MCF 10A (cell line): ENCODE measurements around the gene NFATC3. TPM values are rescaled to one million over a fixed set of nuclear protein-coding genes. Genes with fewer than 3 reads are reported as not detected.
A peak's percentile ranks its signal among the peaks of the same experiment; 100 is the strongest.

Experiments
- BruUV-seq: library from RNA; stranded (reverse); fragments of 400-500 nt; replicated peaks from 2 replicates; lab custom pipeline; 2021; lab: Mats Ljungman, UMichigan
- CTCF ChIA-PET: fragments of 300-600 bp; sonication (Branson Sonifier 250); formaldehyde crosslinking; extraction: SDS; loops from one replicate; lab custom pipeline; 2021; ENCODE audit warnings: antibody characterized with exemption, inconsistent platforms; lab: Yijun Ruan, JAX
- POLR2A ChIA-PET: fragments of 300-600, 350-650 bp; sonication (Branson Sonifier 250); formaldehyde crosslinking; extraction: SDS; loops from one replicate; lab custom pipeline; 2020; ENCODE audit warnings: antibody characterized with exemption, inconsistent platforms; lab: Yijun Ruan, JAX
- DNase-seq: peaks from one replicate; pipeline ENCODE4 v3.0.0-alpha.2; 2018; ENCODE audit not compliant: unreplicated experiment
- H3K27ac Mint-ChIP-seq: one replicate; pipeline ENCODE4 v1.8.0; 2022; ENCODE audit warnings: mild to moderate bottlenecking, low read depth, mixed read lengths; ENCODE audit not compliant: unreplicated experiment
- H3K27me3 Mint-ChIP-seq: one replicate; pipeline ENCODE4 v1.8.0; 2022; ENCODE audit warnings: mixed read lengths; ENCODE audit not compliant: insufficient read depth, unreplicated experiment
- H3K36me3 Mint-ChIP-seq: one replicate; pipeline ENCODE4 v1.8.0; 2022; ENCODE audit warnings: mild to moderate bottlenecking, moderate library complexity, mixed read lengths; ENCODE audit not compliant: insufficient read depth, unreplicated experiment
- H3K4me1 Mint-ChIP-seq: one replicate; pipeline ENCODE4 v1.8.0; 2022; ENCODE audit warnings: mixed read lengths; ENCODE audit not compliant: insufficient read depth, unreplicated experiment
- H3K4me3 Mint-ChIP-seq: one replicate; pipeline ENCODE4 v1.8.0; 2022; ENCODE audit warnings: mild to moderate bottlenecking, moderate library complexity, mixed read lengths; ENCODE audit not compliant: unreplicated experiment
- H3K9me3 Mint-ChIP-seq: one replicate; pipeline ENCODE4 v1.8.0; 2022; ENCODE audit warnings: mixed read lengths; ENCODE audit not compliant: unreplicated experiment
- intact Hi-C: fragments of 100-400 bp; cut with micrococcal nuclease; formaldehyde crosslinking; loops from 2 replicates; pipeline ENCODE4 v1.14.1; 2022
- total RNA-seq: library from RNA; stranded (reverse); gene quantifications from 2 replicates; pipeline ENCODE4 v1.2.3, GENCODE V29; 2022
- TF ChIP-seq, protein P1 (sequence below): fragments of 200-600 bp; IDR thresholded peaks from one replicate; pipeline ENCODE4 v1.8.0; 2022; ENCODE audit warnings: antibody characterized with exemption, mild to moderate bottlenecking; ENCODE audit not compliant: unreplicated experiment

Gene NFATC3
- total RNA-seq, 1 experiment from 2014 or later = 24.1 TPM

DNA sequence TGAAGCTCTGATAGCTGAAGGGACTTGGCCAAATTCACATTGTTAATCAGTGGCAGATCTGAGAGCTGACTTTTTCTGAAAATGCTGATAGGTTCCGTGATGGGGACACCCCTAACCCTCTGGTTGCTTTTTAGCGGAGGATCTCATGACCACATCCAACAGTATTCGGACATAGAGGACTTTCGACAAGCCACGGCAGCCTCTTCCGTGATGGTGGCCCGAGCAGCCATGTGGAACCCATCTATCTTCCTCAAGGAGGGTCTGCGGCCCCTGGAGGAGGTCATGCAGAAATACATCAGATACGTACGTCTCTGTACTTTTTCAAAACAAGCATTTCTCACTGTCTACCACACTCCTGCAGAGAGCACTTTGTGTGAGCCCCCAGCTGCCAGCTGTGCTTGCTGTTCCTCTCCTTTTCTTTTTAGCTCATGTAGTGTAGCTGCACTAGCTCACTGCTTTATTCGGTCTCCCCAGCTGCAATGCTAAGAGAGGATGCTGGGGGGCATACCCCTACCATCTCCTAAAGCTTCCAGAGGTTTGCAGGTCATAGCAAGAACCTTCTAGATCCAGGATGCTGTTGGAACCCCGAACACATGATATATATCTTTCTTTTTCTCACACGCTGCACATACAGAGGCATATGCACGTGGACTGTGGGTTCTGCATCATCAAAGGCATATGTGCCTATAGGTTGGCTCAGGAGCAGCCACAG lies 14.2 kb upstream of the NFATC3 start:
- CTCF ChIA-PET = interaction anchor here (0.6 to 1.8 kb wide), 9 partner anchors 10 to 551 kb away, joined by 3 to 12 read pairs (median 3); partner anchors contain the start of genes NFATC3 and SLC7A6
- peaks cover 5% of the 10 kb centered on the region for H3K4me1 Mint-ChIP-seq
- peaks cover 43% of the 10 kb centered on the region for H3K36me3 Mint-ChIP-seq
- H3K4me3 Mint-ChIP-seq = no peak overlapping the region
- POLR2A ChIA-PET = interaction anchor here (0.8 to 8.4 kb wide), 4 partner anchors 15 to 165 kb away, joined by 3 to 104 read pairs (median 18); partner anchors contain the start of genes ESRP2 and NFATC3
- no TSS peak for BruUV-seq
- no peaks in the 10 kb centered on the region for H3K27me3 Mint-ChIP-seq
- no peak for DNase-seq
- no peak overlapping the region for H3K27ac Mint-ChIP-seq
- intact Hi-C loops = no loop called here
- H3K9me3 Mint-ChIP-seq = no peaks in the 10 kb centered on the region
- TF ChIP-seq, protein P1, sequence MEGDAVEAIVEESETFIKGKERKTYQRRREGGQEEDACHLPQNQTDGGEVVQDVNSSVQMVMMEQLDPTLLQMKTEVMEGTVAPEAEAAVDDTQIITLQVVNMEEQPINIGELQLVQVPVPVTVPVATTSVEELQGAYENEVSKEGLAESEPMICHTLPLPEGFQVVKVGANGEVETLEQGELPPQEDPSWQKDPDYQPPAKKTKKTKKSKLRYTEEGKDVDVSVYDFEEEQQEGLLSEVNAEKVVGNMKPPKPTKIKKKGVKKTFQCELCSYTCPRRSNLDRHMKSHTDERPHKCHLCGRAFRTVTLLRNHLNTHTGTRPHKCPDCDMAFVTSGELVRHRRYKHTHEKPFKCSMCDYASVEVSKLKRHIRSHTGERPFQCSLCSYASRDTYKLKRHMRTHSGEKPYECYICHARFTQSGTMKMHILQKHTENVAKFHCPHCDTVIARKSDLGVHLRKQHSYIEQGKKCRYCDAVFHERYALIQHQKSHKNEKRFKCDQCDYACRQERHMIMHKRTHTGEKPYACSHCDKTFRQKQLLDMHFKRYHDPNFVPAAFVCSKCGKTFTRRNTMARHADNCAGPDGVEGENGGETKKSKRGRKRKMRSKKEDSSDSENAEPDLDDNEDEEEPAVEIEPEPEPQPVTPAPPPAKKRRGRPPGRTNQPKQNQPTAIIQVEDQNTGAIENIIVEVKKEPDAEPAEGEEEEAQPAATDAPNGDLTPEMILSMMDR = no peak

DNA sequence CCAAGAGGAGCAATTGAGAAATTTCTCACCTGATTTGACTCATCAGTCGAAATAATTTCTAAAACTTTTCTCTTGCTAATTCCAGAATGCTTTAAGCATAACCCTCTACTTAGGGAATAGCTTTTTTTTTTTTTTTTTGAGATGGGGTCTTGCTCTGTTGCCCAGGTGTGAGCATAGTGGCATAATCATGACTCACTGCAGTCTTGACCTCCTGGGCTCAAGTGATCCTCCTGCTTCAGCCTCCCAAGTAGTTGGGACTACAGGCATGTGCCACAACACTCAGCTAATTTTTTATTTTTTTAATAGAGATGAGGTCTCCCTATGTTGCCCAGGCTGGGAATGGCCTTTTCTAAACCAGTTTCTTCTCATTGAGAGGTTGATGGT lies 13.7 kb upstream of the NFATC3 start:
- H3K4me1 Mint-ChIP-seq = peaks cover 5% of the 10 kb centered on the region
- TF ChIP-seq, protein P1 = no peak
- no peak overlapping the region for H3K4me3 Mint-ChIP-seq
- H3K9me3 Mint-ChIP-seq = no peaks in the 10 kb centered on the region
- peaks cover 44% of the 10 kb centered on the region for H3K36me3 Mint-ChIP-seq
- BruUV-seq = no TSS peak
- H3K27ac Mint-ChIP-seq = no peak overlapping the region
- intact Hi-C loops = no loop called here
- ChIA-PET CTCF (interaction anchor here (0.6 to 1.8 kb wide), 10 partner anchors 10 to 551 kb away, joined by 3 to 12 read pairs (median 3); partner anchors contain the start of genes NFATC3 and SLC7A6), POLR2A (interaction anchor here (1.0 to 8.4 kb wide), 4 partner anchors 14 to 165 kb away, joined by 3 to 104 read pairs (median 18); partner anchors contain the start of genes ESRP2 and NFATC3)
- no peaks in the 10 kb centered on the region for H3K27me3 Mint-ChIP-seq
- no peak for DNase-seq

DNA sequence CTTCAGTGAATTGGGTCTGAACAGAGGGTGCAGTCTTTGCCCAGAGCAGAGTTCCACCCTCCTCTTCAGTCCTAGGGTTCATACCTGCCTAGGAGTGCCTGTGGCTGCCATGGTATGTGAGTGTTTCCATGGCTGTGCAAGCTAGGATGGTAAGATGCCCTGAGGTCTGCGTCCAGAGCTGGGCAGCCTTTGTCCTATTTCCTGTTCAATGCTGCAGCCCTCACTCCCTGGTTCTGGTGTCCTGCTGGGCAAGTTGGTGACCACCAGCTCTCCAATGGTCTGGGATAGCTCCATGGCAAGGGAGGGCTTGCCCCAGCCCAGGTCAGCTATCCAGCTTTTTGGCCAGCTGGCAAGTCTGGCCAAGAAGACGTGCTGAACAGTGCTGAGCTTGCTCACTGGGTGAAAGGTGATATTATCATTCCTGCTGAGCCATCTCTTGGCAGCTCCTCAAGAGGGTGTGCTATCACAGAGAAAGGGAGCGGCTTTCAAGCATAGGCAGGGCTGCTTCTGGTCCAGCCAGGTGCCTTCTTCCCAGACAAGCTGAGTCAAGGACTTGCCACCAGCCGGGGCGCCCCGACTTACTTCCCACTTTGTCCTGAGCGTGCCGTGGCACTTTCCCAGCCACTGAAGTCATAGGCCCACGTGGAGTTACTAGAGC lies 13.0 kb upstream of the NFATC3 start:
- H3K27me3 Mint-ChIP-seq = no peaks in the 10 kb centered on the region
- ChIA-PET CTCF (interaction anchor here (0.6 to 1.8 kb wide), 11 partner anchors 13 to 256 kb away, joined by 3 to 12 read pairs (median 4); partner anchors contain the start of genes NFATC3 and SLC7A6), POLR2A (interaction anchor here (0.5 to 8.4 kb wide), 9 partner anchors 13 to 558 kb away, joined by 3 to 104 read pairs (median 7); partner anchors contain the start of genes DDX28, DUS2, ESRP2 and NFATC3)
- H3K4me3 Mint-ChIP-seq = no peak overlapping the region
- peak; percentile 86 for DNase-seq
- H3K27ac Mint-ChIP-seq = no peak overlapping the region
- BruUV-seq = no TSS peak
- peaks cover 48% of the 10 kb centered on the region for H3K36me3 Mint-ChIP-seq
- peaks cover 5% of the 10 kb centered on the region for H3K4me1 Mint-ChIP-seq
- intact Hi-C loops = loop anchor here (1.0 kb wide), 1 partner anchor 157 kb away; no protein-coding TSS in a partner anchor
- no peaks in the 10 kb centered on the region for H3K9me3 Mint-ChIP-seq
- TF ChIP-seq, protein P1 = no peak
